ENCODE measurements around the gene RGL1.

- TF ChIP-seq ZNF704 (tag by site-specific recombination; IDR thresholded peaks at IDR 0.05), result no peak
- no peak for TF ChIP-seq CTCF (tag by site-specific recombination; IDR thresholded peaks at IDR 0.05)
- TF ChIP-seq TCF7L2 (IDR thresholded peaks at IDR 0.05; ENCODE audit: borderline replicate concordance, low read depth, low read length), result no peak
- TF ChIP-seq ZSCAN4 (tag by site-specific recombination; IDR thresholded peaks at IDR 0.05), result no peak
- TF ChIP-seq SALL2 (tag by site-specific recombination; IDR thresholded peaks at IDR 0.05; ENCODE audit: borderline replicate concordance), result no peak
Measured at GRCh38 chr1:183761871-183762270, 43.0 kb upstream of the RGL1 start.
